GM12878 (cell line): ENCODE data around the gene BUB1B. TPM values are rescaled to one million over a fixed set of nuclear protein-coding genes. Genes with fewer than 3 reads are reported as not detected.

ENCODE experiments used
- BACH1 ChIP-seq: fragments of 450-650 bp; IDR thresholded peaks from 2 replicates; pipeline ENCODE4 v1.6.1; 2017; ENCODE audit warnings: mild to moderate bottlenecking, borderline replicate concordance
- CHD2 ChIP-seq: IDR thresholded peaks from 2 replicates; pipeline ENCODE4 v1.6.1; 2011; ENCODE audit warnings: low read depth, low read length, improper control_type of control experiment, borderline replicate concordance
- IRF4 ChIP-seq: IDR thresholded peaks from 2 replicates; pipeline ENCODE4 v1.6.1; 2011; ENCODE audit warnings: low read depth, low read length
- JUNB ChIP-seq: IDR thresholded peaks from 2 replicates; pipeline ENCODE4 v1.6.1; 2016; ENCODE audit warnings: antibody characterized with exemption, mild to moderate bottlenecking
- KDM1A ChIP-seq: fragments of 200-600 bp; sonication (generic); IDR thresholded peaks from 2 replicates; pipeline ENCODE4 v1.6.1; 2016; ENCODE audit warnings: borderline replicate concordance
- LARP7 ChIP-seq: fragments of 450-650 bp; IDR thresholded peaks from 2 replicates; pipeline ENCODE4 v1.6.1; 2017; ENCODE audit warnings: mild to moderate bottlenecking
- NFXL1 ChIP-seq: fragments of 450-650 bp; IDR thresholded peaks from 2 replicates; pipeline ENCODE4 v1.6.1; 2017; ENCODE audit warnings: antibody characterized with exemption, mild to moderate bottlenecking, borderline replicate concordance
- POLR2A ChIP-seq: IDR thresholded peaks from 2 replicates; pipeline ENCODE4 v1.6.1; 2011; ENCODE audit warnings: low read depth, mild to moderate bottlenecking, low read length
- RB1 ChIP-seq: fragments of 450-650 bp; formaldehyde crosslinking; IDR thresholded peaks from 2 replicates; pipeline ENCODE4 v1.6.1; 2017; ENCODE audit warnings: mild to moderate bottlenecking, borderline replicate concordance
- RBBP5 ChIP-seq: fragments of 200-600 bp; sonication (generic); conservative IDR thresholded peaks from 2 replicates; pipeline ENCODE4 v1.6.1; 2016
- RELA ChIP-seq: fragments of 450-650 bp; IDR thresholded peaks from 2 replicates; pipeline ENCODE4 v1.8.0; 2014; ENCODE audit warnings: borderline replicate concordance; ENCODE audit not compliant: partially characterized antibody
- SMAD1 ChIP-seq: fragments of 450-650 bp; IDR thresholded peaks from 2 replicates; pipeline ENCODE4 v1.6.1; 2018; ENCODE audit warnings: mild to moderate bottlenecking, low read depth; ENCODE audit not compliant: partially characterized antibody
- SP1 ChIP-seq: IDR thresholded peaks from one replicate; pipeline ENCODE4 v1.6.1; 2011; ENCODE audit warnings: low read depth, low read length
- SRF ChIP-seq, 2 experiments: IDR thresholded peaks; 2 replicates each; pipeline ENCODE4 v1.6.1; 2011; ENCODE audit warnings: low read depth in 2 of 2, low read length in 2 of 2, mild to moderate bottlenecking in 1 of 2, moderate library complexity in 1 of 2
- STAT1 ChIP-seq: fragments of 450-650 bp; conservative IDR thresholded peaks from 2 replicates; pipeline ENCODE4 v1.6.1; 2014; ENCODE audit warnings: antibody characterized with exemption, mild to moderate bottlenecking
- TCF7 ChIP-seq: IDR thresholded peaks from 2 replicates; pipeline ENCODE4 v1.6.1; 2014; ENCODE audit warnings: antibody characterized with exemption, borderline replicate concordance
- WRNIP1 ChIP-seq: IDR thresholded peaks from 2 replicates; pipeline ENCODE4 v1.6.1; 2011; ENCODE audit warnings: low read depth, low read length, improper control_type of control experiment, borderline replicate concordance
- polyA plus RNA-seq, 11 experiments: library from polyadenylated mRNA; depleted of rRNA in 4 of 11; unstranded in 6 of 11; stranded (reverse) in 5 of 11; fragments of >200 nt; fragmentation: Nextera tagmentation in 4 of 11; fragmentation: Illumina TruSeq in 1 of 11; extraction: Ambion mirVana in 4 of 11; extraction: Trizol in 1 of 11; gene quantifications; 1 replicate in 1 of 11; 2 replicates in 10 of 11; pipeline versions ENCODE4 v1.2.1 to v1.2.3, GENCODE V29; 2011 to 2016; ENCODE audit warnings: inconsistent platforms in 2 of 11, missing spikeins in 2 of 11, low read depth in 1 of 11
- total RNA-seq, 4 experiments: library from RNA; depleted of rRNA in 3 of 4; stranded (reverse); fragments of >200 nt in 3 of 4; fragmentation: Illumina TruSeq in 1 of 4; extraction: Trizol in 1 of 4; gene quantifications; 2 replicates each; pipeline versions ENCODE4 v1.2.1 to v1.2.3, GENCODE V29; 2013 to 2021
- TF ChIP-seq, protein P1 (sequence below): fragments of 450-650 bp; formaldehyde crosslinking; IDR thresholded peaks from 2 replicates; pipeline ENCODE4 v1.4.0; 2022; ENCODE audit warnings: mild to moderate bottlenecking, moderate library complexity
- TF ChIP-seq, protein P2 (sequence below): IDR thresholded peaks from 2 replicates; pipeline ENCODE4 v1.6.1; 2011; ENCODE audit warnings: mild to moderate bottlenecking, low read depth, low read length, moderate library complexity; ENCODE audit not compliant: insufficient replicate concordance
- TF ChIP-seq, protein P3 (sequence below): fragments of 150-350 bp; IDR thresholded peaks from 2 replicates; pipeline ENCODE4 v1.6.1; 2016; ENCODE audit warnings: low read depth, low read length
- TF ChIP-seq, protein P4 (sequence below): fragments of 450-650 bp; IDR thresholded peaks from 2 replicates; pipeline ENCODE4 v1.6.1; 2017; ENCODE audit warnings: antibody characterized with exemption, mild to moderate bottlenecking, moderate library complexity

Gene BUB1B
- total and polyA plus RNA-seq, 10 of the 15 experiments (the other 5 are each of a cell fraction or from before 2014, with no cell fraction given): 29.1 to 98.6 (median 77.3) TPM

DNA sequence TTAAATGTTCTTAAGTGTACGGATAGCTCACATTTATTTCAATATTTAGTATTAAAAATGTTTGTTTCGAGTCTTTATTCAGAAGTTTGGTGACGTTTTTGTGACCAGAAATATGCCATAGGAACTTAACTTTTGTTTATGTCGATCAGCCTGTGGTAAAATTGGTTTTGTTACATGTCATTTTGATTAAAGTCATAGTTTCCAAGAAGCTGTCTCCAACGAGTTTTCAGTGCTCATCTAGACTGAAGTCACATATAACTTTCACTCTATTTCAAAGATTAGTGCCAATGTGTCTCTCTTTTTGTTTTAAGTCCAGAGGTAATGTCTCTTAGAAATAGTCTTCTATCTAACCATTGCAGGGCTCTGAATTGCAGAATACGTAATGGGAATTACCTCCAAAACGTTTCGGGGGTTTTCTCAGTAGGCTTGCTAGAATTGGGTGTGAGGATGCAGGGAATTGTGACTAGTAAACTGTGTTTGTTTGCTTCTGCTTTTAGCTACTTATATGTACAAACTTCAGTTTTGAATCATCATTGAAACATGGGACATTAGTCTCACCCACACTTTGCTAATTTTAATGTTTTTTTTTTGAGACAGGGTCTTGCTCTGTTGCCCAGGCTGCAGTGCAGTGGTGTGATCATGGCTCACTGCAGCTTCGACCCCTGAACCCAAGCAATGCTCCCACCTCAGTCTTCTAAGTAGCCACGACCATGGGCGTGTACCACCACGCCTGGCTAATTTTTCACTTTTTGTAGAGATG lies 3.0 kb downstream of the BUB1B start (continued):
- TF ChIP-seq, protein P1, sequence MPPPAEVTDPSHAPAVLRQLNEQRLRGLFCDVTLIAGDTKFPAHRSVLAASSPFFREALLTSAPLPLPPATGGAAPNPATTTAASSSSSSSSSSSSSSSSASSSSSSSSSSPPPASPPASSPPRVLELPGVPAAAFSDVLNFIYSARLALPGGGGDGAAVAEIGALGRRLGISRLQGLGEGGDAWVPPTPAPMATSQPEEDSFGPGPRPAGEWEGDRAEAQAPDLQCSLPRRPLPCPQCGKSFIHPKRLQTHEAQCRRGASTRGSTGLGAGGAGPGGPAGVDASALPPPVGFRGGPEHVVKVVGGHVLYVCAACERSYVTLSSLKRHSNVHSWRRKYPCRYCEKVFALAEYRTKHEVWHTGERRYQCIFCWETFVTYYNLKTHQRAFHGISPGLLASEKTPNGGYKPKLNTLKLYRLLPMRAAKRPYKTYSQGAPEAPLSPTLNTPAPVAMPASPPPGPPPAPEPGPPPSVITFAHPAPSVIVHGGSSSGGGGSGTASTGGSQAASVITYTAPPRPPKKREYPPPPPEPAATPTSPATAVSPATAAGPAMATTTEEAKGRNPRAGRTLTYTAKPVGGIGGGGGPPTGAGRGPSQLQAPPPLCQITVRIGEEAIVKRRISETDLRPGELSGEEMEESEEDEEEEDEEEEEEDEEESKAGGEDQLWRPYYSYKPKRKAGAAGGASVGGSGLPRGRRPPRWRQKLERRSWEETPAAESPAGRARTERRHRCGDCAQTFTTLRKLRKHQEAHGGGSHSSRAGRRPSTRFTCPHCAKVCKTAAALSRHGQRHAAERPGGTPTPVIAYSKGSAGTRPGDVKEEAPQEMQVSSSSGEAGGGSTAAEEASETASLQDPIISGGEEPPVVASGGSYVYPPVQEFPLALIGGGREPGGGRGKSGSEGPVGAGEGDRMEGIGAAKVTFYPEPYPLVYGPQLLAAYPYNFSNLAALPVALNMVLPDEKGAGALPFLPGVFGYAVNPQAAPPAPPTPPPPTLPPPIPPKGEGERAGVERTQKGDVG (CRISPR knock-in tag): no peak
- TF ChIP-seq SRF (IDR thresholded peaks at IDR 0.05; ENCODE audit: low read depth in 2 of 2, low read length in 2 of 2): no peak
- no peak for TF ChIP-seq SP1
- no peak for TF ChIP-seq BACH1
- no peak for TF ChIP-seq RBBP5
- no peak for TF ChIP-seq KDM1A
- TF ChIP-seq WRNIP1: no peak
- peak; percentile 90 for TF ChIP-seq JUNB
- TF ChIP-seq STAT1: no peak
- TF ChIP-seq SMAD1: no peak
- peak; percentile 31 for TF ChIP-seq RELA
- no peak for TF ChIP-seq NFXL1
- TF ChIP-seq RB1: no peak
- TF ChIP-seq LARP7: no peak
- TF ChIP-seq POLR2A: no peak
- TF ChIP-seq, protein P2, sequence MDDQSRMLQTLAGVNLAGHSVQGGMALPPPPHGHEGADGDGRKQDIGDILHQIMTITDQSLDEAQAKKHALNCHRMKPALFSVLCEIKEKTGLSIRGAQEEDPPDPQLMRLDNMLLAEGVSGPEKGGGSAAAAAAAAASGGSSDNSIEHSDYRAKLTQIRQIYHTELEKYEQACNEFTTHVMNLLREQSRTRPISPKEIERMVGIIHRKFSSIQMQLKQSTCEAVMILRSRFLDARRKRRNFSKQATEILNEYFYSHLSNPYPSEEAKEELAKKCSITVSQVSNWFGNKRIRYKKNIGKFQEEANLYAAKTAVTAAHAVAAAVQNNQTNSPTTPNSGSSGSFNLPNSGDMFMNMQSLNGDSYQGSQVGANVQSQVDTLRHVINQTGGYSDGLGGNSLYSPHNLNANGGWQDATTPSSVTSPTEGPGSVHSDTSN: no peak
- no peak for TF ChIP-seq TCF7
- TF ChIP-seq, protein P3, sequence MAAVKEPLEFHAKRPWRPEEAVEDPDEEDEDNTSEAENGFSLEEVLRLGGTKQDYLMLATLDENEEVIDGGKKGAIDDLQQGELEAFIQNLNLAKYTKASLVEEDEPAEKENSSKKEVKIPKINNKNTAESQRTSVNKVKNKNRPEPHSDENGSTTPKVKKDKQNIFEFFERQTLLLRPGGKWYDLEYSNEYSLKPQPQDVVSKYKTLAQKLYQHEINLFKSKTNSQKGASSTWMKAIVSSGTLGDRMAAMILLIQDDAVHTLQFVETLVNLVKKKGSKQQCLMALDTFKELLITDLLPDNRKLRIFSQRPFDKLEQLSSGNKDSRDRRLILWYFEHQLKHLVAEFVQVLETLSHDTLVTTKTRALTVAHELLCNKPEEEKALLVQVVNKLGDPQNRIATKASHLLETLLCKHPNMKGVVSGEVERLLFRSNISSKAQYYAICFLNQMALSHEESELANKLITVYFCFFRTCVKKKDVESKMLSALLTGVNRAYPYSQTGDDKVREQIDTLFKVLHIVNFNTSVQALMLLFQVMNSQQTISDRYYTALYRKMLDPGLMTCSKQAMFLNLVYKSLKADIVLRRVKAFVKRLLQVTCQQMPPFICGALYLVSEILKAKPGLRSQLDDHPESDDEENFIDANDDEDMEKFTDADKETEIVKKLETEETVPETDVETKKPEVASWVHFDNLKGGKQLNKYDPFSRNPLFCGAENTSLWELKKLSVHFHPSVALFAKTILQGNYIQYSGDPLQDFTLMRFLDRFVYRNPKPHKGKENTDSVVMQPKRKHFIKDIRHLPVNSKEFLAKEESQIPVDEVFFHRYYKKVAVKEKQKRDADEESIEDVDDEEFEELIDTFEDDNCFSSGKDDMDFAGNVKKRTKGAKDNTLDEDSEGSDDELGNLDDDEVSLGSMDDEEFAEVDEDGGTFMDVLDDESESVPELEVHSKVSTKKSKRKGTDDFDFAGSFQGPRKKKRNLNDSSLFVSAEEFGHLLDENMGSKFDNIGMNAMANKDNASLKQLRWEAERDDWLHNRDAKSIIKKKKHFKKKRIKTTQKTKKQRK: no peak
- TF ChIP-seq, protein P4, sequence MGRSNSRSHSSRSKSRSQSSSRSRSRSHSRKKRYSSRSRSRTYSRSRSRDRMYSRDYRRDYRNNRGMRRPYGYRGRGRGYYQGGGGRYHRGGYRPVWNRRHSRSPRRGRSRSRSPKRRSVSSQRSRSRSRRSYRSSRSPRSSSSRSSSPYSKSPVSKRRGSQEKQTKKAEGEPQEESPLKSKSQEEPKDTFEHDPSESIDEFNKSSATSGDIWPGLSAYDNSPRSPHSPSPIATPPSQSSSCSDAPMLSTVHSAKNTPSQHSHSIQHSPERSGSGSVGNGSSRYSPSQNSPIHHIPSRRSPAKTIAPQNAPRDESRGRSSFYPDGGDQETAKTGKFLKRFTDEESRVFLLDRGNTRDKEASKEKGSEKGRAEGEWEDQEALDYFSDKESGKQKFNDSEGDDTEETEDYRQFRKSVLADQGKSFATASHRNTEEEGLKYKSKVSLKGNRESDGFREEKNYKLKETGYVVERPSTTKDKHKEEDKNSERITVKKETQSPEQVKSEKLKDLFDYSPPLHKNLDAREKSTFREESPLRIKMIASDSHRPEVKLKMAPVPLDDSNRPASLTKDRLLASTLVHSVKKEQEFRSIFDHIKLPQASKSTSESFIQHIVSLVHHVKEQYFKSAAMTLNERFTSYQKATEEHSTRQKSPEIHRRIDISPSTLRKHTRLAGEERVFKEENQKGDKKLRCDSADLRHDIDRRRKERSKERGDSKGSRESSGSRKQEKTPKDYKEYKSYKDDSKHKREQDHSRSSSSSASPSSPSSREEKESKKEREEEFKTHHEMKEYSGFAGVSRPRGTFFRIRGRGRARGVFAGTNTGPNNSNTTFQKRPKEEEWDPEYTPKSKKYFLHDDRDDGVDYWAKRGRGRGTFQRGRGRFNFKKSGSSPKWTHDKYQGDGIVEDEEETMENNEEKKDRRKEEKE: no peak
- peak; percentile 87; the same call in 1 of the 2 replicates for TF ChIP-seq IRF4
- TF ChIP-seq CHD2: no peak
